Spleen (tissue), 7 donors: ENCODE results near the gene OR1S2.

Source experiments
- CTCF ChIP-seq, 11 experiments: fragments of 200-600 bp in 7 of 11; fragments of 450-650 bp in 4 of 11; sonication (generic) in 4 of 11; IDR thresholded peaks in 8 of 11; conservative IDR thresholded peaks in 3 of 11; 1 replicate in 7 of 11; 2 replicates in 4 of 11; pipeline versions ENCODE4 v1.4.0 to v1.8.0; 2016 to 2021; ENCODE audit warnings: antibody characterized with exemption in 11 of 11, inconsistent platforms in 4 of 11, mild to moderate bottlenecking in 1 of 11
- POLR2A ChIP-seq, 3 donors: fragments of 450-650 bp; IDR thresholded peaks; one replicate each; pipeline ENCODE4 v1.5.1; 2017; ENCODE audit warnings: antibody characterized with exemption in 3 of 3, mild to moderate bottlenecking in 1 of 3
- POLR2AphosphoS5 ChIP-seq, 3 donors: sonication (generic); formaldehyde crosslinking; IDR thresholded peaks; one replicate each; pipeline ENCODE4 v1.5.1; 2017; ENCODE audit warnings: antibody characterized with exemption in 3 of 3
- donor health status: DM: no; HTN: no; CAD: no; lungs with moderate emphysema.
- donor health status: DM: no; HTN: no; CAD: no.
- donor health status: DM: no; HTN: no; CAD: no.

DNA sequence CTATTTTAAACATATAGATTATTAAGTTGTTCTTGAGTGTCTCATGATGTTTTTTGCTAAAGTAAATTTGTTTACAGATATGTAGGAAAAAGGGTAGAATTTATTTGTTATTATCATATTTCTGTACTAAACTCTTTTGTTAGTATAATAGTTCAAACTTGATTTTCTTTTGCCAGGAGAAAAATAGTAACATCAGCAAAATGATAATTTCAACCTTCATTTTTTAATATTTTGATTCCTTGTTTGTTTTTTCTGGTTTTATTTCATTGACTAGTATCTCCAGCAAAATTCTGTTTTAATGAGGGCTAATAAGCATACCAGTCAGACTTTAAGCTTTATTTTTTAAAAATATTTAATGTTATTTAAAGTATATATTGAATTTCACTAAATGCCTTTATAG is 12.5 kb upstream of the OR1S2 start:
- TF ChIP-seq POLR2AphosphoS5 (IDR thresholded peaks at IDR 0.05) (no peak), CTCF (IDR thresholded peaks at IDR 0.05 in 8 of 11, conservative IDR thresholded peaks at IDR 0.05 in 3 of 11) (no peak), POLR2A (IDR thresholded peaks at IDR 0.05) (no peak)
